Transverse colon (tissue), 4 donors: ENCODE data around the gene TMEM72. TPM values are rescaled to one million over a fixed set of nuclear protein-coding genes. Genes with fewer than 3 reads are reported as not detected.
A peak's percentile ranks its signal among the peaks of the same experiment; 100 is the strongest.

Experiments
- DNase-seq: peaks from one replicate; pipeline ENCODE4 v3.0.0-alpha.2; 2019
- H3K27ac ChIP-seq, 4 donors: fragments of 200-600 bp; sonication (generic); 2 replicates each; pipeline ENCODE4 v1.5.1; 2016 to 2018; ENCODE audit warnings: inconsistent platforms in 4 of 4
- H3K27me3 ChIP-seq: fragments of 200-600 bp; sonication (generic); 2 replicates; pipeline ENCODE4 v1.5.1; 2017; ENCODE audit warnings: inconsistent platforms
- H3K36me3 ChIP-seq, 4 donors: fragments of 200-600 bp; sonication (generic); 2 replicates each; pipeline ENCODE4 v1.5.1; 2017 to 2019; ENCODE audit warnings: inconsistent platforms in 4 of 4
- H3K4me1 ChIP-seq, 4 donors: fragments of 200-600 bp; sonication (generic); 2 replicates each; pipeline ENCODE4 v1.5.1; 2017 to 2020; ENCODE audit warnings: inconsistent platforms in 4 of 4
- H3K4me3 ChIP-seq, 4 donors: fragments of 200-600 bp; sonication (generic); 1 replicate in 1 of 4; 2 replicates in 3 of 4; pipeline versions ENCODE4 v1.5.1 to v1.6.1; 2017 to 2019; ENCODE audit warnings: inconsistent platforms in 4 of 4
- H3K9me3 ChIP-seq, 2 donors: fragments of 200-600 bp; sonication (generic); 2 replicates each; pipeline ENCODE4 v1.5.1; 2017 to 2019; ENCODE audit warnings: inconsistent platforms in 2 of 2
- CTCF ChIP-seq, 5 experiments: fragments of 200-600 bp in 3 of 5; fragments of 450-650 bp in 2 of 5; sonication (generic) in 3 of 5; IDR thresholded peaks; 1 replicate in 2 of 5; 2 replicates in 3 of 5; pipeline ENCODE4 v1.5.1; 2016 to 2017; ENCODE audit warnings: antibody characterized with exemption in 5 of 5, inconsistent platforms in 3 of 5, mild to moderate bottlenecking in 2 of 5, moderate library complexity in 1 of 5
- EP300 ChIP-seq: sonication (generic); formaldehyde crosslinking; IDR thresholded peaks from one replicate; pipeline ENCODE4 v1.6.1; 2017; ENCODE audit warnings: antibody characterized with exemption, low read depth
- POLR2A ChIP-seq: fragments of 450-650 bp; IDR thresholded peaks from one replicate; pipeline ENCODE4 v1.6.1; 2016; ENCODE audit warnings: antibody characterized with exemption, mild to moderate bottlenecking, moderate library complexity
- POLR2AphosphoS5 ChIP-seq, 3 donors: sonication (generic); formaldehyde crosslinking; IDR thresholded peaks; one replicate each; pipeline ENCODE4 v1.6.1; 2016; ENCODE audit warnings: antibody characterized with exemption in 3 of 3
- WGBS, 2 donors: methylation state at CpG; one replicate each; pipeline ENCODE4 v1.1.5; 2018; ENCODE audit warnings: low coverage in 1 of 2; 5-methylcytosine and 5-hydroxymethylcytosine counted together
- in situ Hi-C, 4 donors: fragments of 200-750 bp; cut with MboI; loops; one replicate each; pipeline versions ENCODE4 v1.15.0 to v1.15.1; 2017; ENCODE audit warnings: low sequenced_read_pairs in 3 of 4, low pct_ligation_motif_present in 1 of 4, low pct_unique_long_range_greater_than_20kb in 1 of 4
- intact Hi-C: fragments of 100-400 bp; cut with DNase I; formaldehyde crosslinking; loops from one replicate; pipeline ENCODE4 v1.15.1; 2023; ENCODE audit warnings: low total_unique reads
- total RNA-seq, 4 donors: library from RNA; depleted of rRNA; stranded (reverse); fragments of >200 nt; gene quantifications; one replicate each; pipeline ENCODE4 v1.1.0, GENCODE V29; 2016

Gene TMEM72
- total RNA-seq, 4 donors from 2014 or later, result 9.5 to 49.4 (median 16.5) TPM

- in situ Hi-C loops (no loop called here), intact Hi-C loops (no loop called here)
- TF ChIP-seq EP300 (no peak), CTCF (IDR thresholded peaks at IDR 0.05) (no peak), POLR2AphosphoS5 (IDR thresholded peaks at IDR 0.05) (no peak), POLR2A (no peak)
- 54 to 71% methylated on average over 4 of the region's 4 CpGs for WGBS, 2 donors
- H3K27me3 ChIP-seq, result no peaks in the 10 kb centered on the region
- H3K4me3 ChIP-seq, result peak overlapping the region in 1 of 4 donors; percentile 80
- H3K9me3 ChIP-seq, result no peaks in the 10 kb centered on the region
- no peak for DNase-seq
- peaks cover 9 to 64% (median 38%) of the 10 kb centered on the region in 4 donors for H3K4me1 ChIP-seq
- no peaks in the 10 kb centered on the region for H3K36me3 ChIP-seq
- H3K27ac ChIP-seq, result peak overlapping the region; percentile 89 to 96 (median 92)
Measured at GRCh38 chr10:44961230-44961571, 50.1 kb downstream of the TMEM72 start.

- peaks cover 9 to 72% (median 39%) of the 10 kb centered on the region in 4 donors for H3K4me1 ChIP-seq
- peak overlapping the region; percentile 89 to 96 (median 92) for H3K27ac ChIP-seq
- WGBS, 2 donors, result 88 to 100% methylated on average over 1 to 11 of the region's 11 CpGs
Measured at GRCh38 chr10:44961931-44962750, 51.0 kb downstream of the TMEM72 start.

GRCh38 chr10:44962870-44963738, 52.0 kb downstream of the TMEM72 start:
- Histone ChIP-seq H3K27me3 (no peaks in the 10 kb centered on the region), H3K36me3 (no peaks in the 10 kb centered on the region), H3K4me3 (no peak overlapping the region), H3K27ac (peak overlapping the region; percentile 64 to 96 (median 81)), H3K9me3 (no peaks in the 10 kb centered on the region), H3K4me1 (peaks cover 10 to 70% (median 42%) of the 10 kb centered on the region in 4 donors)
- TF ChIP-seq EP300 (no peak), POLR2AphosphoS5 (IDR thresholded peaks at IDR 0.05) (peak in 1 of 3 donors; percentile 27), POLR2A (no peak), CTCF (IDR thresholded peaks at IDR 0.05) (peak in 4 of 5 experiments; percentile 18 to 40 (median 32))
- peak; percentile 55 for DNase-seq
- WGBS, 2 donors, result 36 to 68% methylated on average over 8 to 19 of the region's 19 CpGs
- intact Hi-C loops, result loop anchor here (2.0 kb wide), 1 partner anchor 34 kb away; no protein-coding TSS in a partner anchor
- in situ Hi-C loops, result no loop called here

More at GRCh38 chr10:44961931-44962750, 51.0 kb downstream of the TMEM72 start:
- TF ChIP-seq CTCF (IDR thresholded peaks at IDR 0.05) (no peak), POLR2A (no peak), POLR2AphosphoS5 (IDR thresholded peaks at IDR 0.05) (no peak), EP300 (no peak)
- intact Hi-C loops (loop anchor here (2.0 kb wide), 1 partner anchor 35 kb away; no protein-coding TSS in a partner anchor), in situ Hi-C loops (no loop called here)
- Histone ChIP-seq H3K36me3 (no peaks in the 10 kb centered on the region), H3K27me3 (no peaks in the 10 kb centered on the region), H3K9me3 (no peaks in the 10 kb centered on the region), H3K4me3 (peak overlapping the region in 1 of 4 donors; percentile 80)
- no peak for DNase-seq
